Activated T-cell treated with anti-CD3 and anti-CD28 coated beads for 1 hour (primary cell): ENCODE data around the gene VTA1.
"Not testable (repeated sequence)": the region's sequence is repeated elsewhere in the genome, so short reads cannot be mapped to it uniquely, and the experiment has no call there.

Experiments used
- DNase-seq: peaks from one replicate; pipeline ENCODE4 v3.0.0-alpha.2; 2020; ENCODE audit warnings: low read depth

The VTA1 gene

GRCh38 chr6:142226731-142227130, 79.7 kb downstream of the VTA1 start:
- DNase-seq = no peak

DNA sequence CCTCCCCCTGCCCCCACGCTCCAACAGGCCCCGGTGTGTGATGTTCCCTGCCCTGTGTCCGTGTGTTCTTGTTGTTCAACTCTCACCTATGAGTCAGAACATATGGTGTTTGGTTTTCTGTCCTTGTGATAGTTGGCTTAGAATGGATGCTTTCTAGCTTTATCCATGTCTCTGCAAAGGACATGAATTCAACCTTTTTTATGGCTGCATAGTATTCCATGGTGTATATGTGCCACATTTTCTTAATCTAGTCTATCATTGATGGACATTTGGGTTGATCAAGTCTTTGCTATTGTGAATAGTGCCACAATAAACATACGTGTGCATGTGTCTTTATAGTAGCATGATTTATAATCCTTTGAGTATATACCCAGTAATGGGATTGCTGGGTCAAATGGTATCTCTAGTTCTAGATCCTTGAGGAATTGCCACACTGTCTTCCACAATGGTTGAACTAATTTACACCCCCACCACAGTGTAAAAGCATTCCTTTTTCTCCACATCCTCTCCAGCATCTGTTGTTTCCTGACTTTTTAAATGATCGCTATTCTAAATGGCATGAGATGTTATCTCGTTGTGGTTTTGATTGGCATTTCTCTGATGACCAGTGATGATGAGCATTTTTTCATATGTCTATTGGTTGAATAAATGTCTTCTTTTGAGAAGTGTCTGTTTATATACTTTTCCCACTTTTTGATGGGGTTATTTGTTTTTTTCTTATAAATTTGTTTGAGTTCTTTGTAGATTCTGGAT, 82.6 kb downstream of the VTA1 start:
- not testable (repeated sequence) for DNase-seq

DNA sequence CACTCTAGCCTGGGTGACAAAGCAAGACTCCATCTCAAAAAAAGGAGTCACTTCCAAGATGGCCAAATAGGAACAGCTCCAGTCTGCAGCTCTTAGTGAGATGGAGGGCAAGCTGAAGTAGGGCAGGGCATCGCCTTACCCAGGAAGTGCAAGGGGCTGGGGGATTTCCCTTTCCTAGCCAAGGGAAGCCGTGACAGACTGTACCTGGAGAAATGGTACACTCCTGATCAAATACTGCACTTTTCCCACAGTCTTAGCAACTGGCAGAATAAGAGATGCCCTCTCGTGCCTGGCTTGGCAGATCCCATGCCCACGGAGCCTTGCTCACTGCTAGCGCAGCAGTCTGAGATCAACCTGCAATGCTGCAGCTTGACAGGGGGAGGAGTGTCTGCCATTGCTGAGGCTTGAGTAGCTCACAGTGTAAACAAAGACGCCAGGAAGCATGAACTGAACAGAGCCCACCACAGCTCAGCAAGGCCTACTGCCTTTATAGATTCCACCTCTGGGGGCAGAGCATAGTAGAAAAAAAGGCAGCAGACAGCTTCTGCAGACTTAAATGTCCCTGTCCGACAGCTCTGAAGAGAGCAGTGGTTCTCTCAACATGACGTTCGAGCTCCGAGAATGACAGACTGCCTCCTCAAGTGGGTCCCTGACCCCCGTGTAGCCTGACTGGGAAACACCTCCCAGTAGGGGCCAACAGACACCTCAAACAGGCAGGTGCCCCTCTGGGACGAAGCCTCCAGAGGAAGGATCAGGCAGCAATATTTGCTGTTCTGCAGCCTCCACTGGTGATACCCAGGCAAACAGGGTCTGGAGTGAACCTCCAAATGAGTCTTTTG, 85.4 kb downstream of the VTA1 start:
- peak; percentile 19 for DNase-seq

DNA sequence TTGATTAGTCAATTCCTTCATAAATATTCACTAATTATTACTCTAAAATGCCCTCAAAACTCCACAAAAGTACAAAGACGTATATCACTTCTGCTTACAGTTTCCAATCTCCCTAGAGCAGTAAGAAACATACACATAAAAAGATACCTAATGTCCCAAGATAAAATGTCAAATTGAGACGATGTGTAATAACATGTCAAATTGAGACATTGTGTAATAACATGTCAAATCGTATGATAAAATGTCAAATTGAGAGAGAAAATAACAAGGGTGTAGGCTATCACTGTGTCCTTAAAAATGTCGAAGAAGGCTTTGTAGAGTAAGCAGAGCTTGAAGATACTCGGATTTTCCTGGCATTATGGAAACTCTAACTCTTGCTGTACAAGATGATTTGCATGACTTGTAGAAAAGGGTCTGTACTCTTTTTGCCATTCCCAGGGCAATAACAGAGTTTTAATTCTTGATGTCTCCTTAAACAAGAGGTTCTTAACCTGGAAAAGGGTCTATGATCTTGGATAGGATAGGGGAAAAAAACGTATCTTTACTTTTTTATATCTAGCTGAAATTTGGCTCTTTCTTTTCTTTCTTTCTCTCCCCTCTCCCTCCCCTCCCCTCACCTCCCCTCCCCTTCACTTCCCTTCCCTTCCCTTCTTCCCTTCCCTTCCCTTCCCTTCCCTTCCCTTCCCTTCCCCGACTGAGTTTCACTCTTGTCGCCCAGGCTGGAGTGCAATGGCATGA, 87.1 kb downstream of the VTA1 start:
- no peak for DNase-seq

DNA sequence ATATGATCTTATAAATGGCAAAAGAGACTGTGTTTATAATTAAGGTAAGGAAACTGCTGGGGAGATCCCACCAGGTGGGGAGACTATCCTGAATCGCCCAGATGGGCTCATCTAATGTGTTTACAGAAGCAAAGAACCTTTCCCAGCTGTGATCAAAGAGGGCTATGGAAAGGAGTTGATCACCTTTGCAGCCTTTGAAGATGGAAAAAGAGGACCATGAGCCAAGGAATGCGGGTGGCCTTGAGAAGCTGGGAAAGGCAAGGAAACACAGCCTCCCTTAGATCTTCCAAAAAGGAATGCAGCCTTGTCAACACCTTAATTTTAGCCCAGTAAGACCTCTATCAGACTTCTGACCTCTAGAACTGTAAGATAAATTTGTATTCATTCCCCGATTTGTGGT, 88.2 kb downstream of the VTA1 start:
- DNase-seq = no peak

- DNase-seq = no peak
Measured at GRCh38 chr6:142235791-142236190, 88.7 kb downstream of the VTA1 start.

GRCh38 chr6:142236691-142237090, 89.6 kb downstream of the VTA1 start:
- DNase-seq = no peak

DNA sequence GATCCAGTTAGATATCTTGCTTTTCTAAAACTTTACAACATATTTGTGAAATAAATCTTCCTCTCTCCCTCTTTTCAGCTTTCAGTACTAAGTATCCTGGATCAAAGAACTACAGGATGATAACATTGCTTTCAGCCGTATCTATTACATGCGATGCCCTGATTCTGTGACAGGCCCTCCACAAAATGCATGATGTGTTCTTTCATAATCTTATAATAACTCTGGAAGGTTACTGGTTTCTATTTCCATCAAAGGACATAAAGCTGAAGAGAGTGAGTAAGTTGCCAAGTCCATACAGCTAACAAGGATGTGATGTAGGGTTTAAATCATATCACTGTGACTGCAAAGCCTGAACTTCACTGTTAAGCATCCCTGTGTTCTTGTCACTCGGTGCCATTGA, 91.8 kb downstream of the VTA1 start:
- DNase-seq = no peak

GRCh38 chr6:142240179-142240578, 93.1 kb downstream of the VTA1 start:
- no peak for DNase-seq

GRCh38 chr6:142241061-142241460, 94.0 kb downstream of the VTA1 start:
- no peak for DNase-seq

GRCh38 chr6:142242269-142242668, 95.2 kb downstream of the VTA1 start:
- DNase-seq = no peak

DNA sequence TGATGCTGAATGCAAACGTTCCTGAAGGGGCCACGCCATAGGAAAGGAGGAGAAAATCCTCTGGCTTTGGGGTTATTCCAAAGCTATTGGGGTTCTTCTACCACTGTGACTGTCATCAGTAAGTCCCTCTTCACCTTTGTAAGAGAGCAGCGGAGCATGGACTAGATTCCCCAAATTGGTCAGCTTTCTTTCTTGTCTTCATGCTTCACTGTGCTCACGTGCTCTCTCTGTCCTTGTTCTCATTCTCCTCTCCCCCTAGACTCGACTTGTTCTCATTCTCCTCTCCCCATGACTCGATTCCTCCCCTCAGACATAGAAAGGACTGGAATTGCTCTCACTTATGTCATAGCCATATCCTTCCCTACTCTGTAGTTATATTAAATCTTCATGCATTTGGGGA, 99.9 kb downstream of the VTA1 start:
- DNase-seq = no peak

DNA sequence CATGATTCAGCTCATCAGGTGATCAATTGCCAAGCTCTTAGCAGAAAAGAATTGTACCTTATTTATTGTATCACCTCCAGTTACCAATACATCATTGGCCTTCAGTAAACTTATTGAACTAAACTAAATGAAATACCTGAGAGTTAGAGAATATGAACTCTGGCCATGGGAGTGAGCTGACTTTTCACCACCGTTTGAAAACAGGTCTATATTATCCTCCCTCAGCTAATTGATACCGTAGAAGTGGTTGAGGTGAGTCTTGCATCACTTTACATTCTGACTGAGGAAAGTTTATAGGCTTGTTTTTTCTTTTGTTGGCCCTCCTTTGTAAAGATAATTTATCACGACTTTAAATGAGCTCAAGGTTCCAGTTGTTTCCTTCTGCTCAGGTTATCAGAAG, 102.2 kb downstream of the VTA1 start:
- DNase-seq = no peak

GRCh38 chr6:142251930-142252445, 104.9 kb downstream of the VTA1 start:
- no peak for DNase-seq

- no peak for DNase-seq
Measured at GRCh38 chr6:142254513-142254912, 107.5 kb downstream of the VTA1 start.

- DNase-seq = no peak
Measured at GRCh38 chr6:142255785-142256184, 108.7 kb downstream of the VTA1 start.

GRCh38 chr6:142258305-142258704, 111.2 kb downstream of the VTA1 start:
- no peak for DNase-seq

- no peak for DNase-seq
Measured at GRCh38 chr6:142258757-142259156, 111.7 kb downstream of the VTA1 start.

DNA sequence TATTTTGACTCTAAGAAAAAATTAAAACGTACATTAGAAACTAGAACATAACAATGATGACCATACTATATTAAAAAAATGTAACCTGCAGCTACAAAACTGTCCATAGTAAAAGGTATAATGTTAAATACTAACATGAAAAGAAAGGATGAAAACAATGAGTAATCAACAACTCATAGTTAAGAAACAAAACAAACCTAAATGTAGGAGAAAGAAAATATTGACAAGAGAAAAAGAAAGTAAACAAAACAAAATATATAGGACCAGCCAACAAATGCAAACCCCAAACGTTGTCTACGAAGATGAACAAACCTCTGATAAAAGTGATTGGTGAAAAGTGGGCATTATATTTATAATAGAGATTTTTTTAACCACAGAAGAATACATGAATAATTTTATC, 113.7 kb downstream of the VTA1 start:
- no peak for DNase-seq

DNA sequence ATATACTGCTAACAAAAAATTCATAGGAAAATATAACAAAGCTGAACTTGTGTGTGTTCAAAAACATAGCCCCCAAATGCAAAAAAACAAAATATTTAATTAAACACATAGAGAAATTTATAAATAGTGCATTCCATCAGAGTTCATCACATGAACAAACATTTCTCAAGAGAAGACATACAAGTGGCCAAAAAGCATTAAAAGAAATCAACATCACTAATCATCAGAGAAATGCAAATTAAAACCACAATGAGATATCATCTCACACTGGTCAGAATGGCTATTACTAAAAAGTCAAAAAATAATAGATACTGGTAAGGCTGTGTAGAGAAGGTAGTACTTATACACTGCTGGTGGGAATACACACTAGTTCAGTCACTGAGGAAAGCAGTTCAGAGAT, 115.2 kb downstream of the VTA1 start:
- DNase-seq = no peak

DNA sequence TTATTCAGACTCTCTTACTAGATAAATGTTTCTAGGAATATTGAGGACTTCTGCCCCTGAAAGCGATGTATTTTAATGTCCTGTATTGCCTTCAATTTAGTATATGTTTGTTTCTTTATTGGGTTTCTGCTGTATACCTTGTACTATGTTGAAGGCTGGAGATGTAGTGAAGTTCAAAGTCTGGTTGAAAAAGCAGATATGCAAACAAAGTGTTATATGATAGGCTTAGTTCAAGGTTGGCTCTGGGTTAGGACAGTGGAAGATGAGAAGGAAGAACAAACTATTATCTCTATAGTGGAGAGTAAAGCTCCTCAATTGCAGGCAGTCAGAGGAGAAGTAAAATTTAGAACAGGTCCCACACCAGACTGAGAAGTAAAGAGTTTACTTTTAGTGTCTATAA, 118.4 kb downstream of the VTA1 start:
- no peak for DNase-seq

- no peak for DNase-seq
Measured at GRCh38 chr6:142266060-142266459, 119.0 kb downstream of the VTA1 start.

DNA sequence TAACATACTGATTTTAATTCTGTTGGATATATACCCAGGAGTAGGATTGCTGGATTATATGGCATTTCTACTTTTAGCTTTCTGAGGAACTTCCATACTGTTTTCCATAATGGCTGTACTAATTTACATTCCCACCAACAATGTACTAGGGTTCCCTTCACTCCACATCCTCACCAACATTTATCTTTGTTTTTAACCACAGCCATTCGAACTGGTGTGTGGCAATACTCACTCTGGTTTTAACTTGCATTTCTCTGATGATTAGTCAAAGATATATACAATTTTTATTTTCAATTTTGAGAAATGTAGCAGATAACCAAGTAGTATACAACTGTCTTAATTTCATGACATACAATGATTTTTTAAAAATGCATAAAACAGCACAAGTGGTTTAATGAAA, 124.4 kb downstream of the VTA1 start:
- DNase-seq = no peak
